Activated T-cell treated with anti-CD3 and anti-CD28 coated beads, Interleukin-2, amount 50 U/mL, for 24 hours (primary cell): ENCODE data around the gene APBA2.

Experiments used
- DNase-seq: peaks from one replicate; pipeline ENCODE4 v3.0.0-alpha.2; 2020
- H3K27ac Mint-ChIP-seq: 2 replicates; pipeline ENCODE4 v1.8.0; 2020; ENCODE audit warnings: mild to moderate bottlenecking, mixed read lengths
- H3K27me3 Mint-ChIP-seq: 2 replicates; pipeline ENCODE4 v1.8.0; 2020; ENCODE audit warnings: mixed read lengths
- H3K36me3 Mint-ChIP-seq: 2 replicates; pipeline ENCODE4 v1.8.0; 2020; ENCODE audit warnings: low read depth, mixed read lengths
- H3K4me1 Mint-ChIP-seq: 2 replicates; pipeline ENCODE4 v1.8.0; 2020; ENCODE audit warnings: low read depth, mixed read lengths
- H3K4me3 Mint-ChIP-seq: 2 replicates; pipeline ENCODE4 v1.8.0; 2020; ENCODE audit warnings: mild to moderate bottlenecking, moderate library complexity, mixed read lengths
- H3K9me3 Mint-ChIP-seq: 2 replicates; pipeline ENCODE4 v1.8.0; 2020; ENCODE audit warnings: mixed read lengths

The APBA2 gene

GRCh38 chr15:29074045-29074444 is 188.3 kb downstream of the APBA2 start:
- Mint-ChIP-seq H3K27ac (no peak overlapping the region), H3K27me3 (no peaks in the 10 kb centered on the region), H3K9me3 (peaks cover 2% of the 10 kb centered on the region), H3K36me3 (peaks cover 30% of the 10 kb centered on the region), H3K4me1 (no peaks in the 10 kb centered on the region), H3K4me3 (no peak overlapping the region)
- no peak for DNase-seq

- Mint-ChIP-seq H3K36me3 (peaks cover 24% of the 10 kb centered on the region), H3K27me3 (no peaks in the 10 kb centered on the region), H3K4me3 (no peak overlapping the region), H3K9me3 (no peaks in the 10 kb centered on the region), H3K27ac (no peak overlapping the region), H3K4me1 (no peaks in the 10 kb centered on the region)
- DNase-seq: no peak
These were observed 192.8 kb downstream of the APBA2 start for GRCh38 chr15:29078541-29078940.

- Mint-ChIP-seq H3K27me3 (no peaks in the 10 kb centered on the region), H3K27ac (no peak overlapping the region), H3K4me1 (no peaks in the 10 kb centered on the region), H3K36me3 (peaks cover 24% of the 10 kb centered on the region), H3K9me3 (no peaks in the 10 kb centered on the region), H3K4me3 (no peak overlapping the region)
- no peak for DNase-seq
These were observed 193.7 kb downstream of the APBA2 start for GRCh38 chr15:29079479-29079878.

GRCh38 chr15:29081781-29082180 is 196.0 kb downstream of the APBA2 start:
- peak; percentile 18 for DNase-seq
- H3K9me3 Mint-ChIP-seq: peaks cover 2% of the 10 kb centered on the region
- no peak overlapping the region for H3K4me3 Mint-ChIP-seq
- H3K27ac Mint-ChIP-seq: no peak overlapping the region
- no peaks in the 10 kb centered on the region for H3K27me3 Mint-ChIP-seq
- H3K36me3 Mint-ChIP-seq: peaks cover 23% of the 10 kb centered on the region
- peaks cover 4% of the 10 kb centered on the region for H3K4me1 Mint-ChIP-seq

- no peak for DNase-seq
- Mint-ChIP-seq H3K27ac (no peak overlapping the region), H3K9me3 (peaks cover 2% of the 10 kb centered on the region), H3K4me3 (no peak overlapping the region), H3K36me3 (peaks cover 19% of the 10 kb centered on the region), H3K4me1 (peaks cover 14% of the 10 kb centered on the region), H3K27me3 (no peaks in the 10 kb centered on the region)
These were observed 197.4 kb downstream of the APBA2 start for GRCh38 chr15:29083161-29083560.

- H3K4me1 Mint-ChIP-seq: peaks cover 21% of the 10 kb centered on the region
- DNase-seq: no peak
- H3K27me3 Mint-ChIP-seq: no peaks in the 10 kb centered on the region
- peaks cover 2% of the 10 kb centered on the region for H3K9me3 Mint-ChIP-seq
- H3K4me3 Mint-ChIP-seq: no peak overlapping the region
- peaks cover 16% of the 10 kb centered on the region for H3K36me3 Mint-ChIP-seq
- no peak overlapping the region for H3K27ac Mint-ChIP-seq
These were observed 198.1 kb downstream of the APBA2 start for GRCh38 chr15:29083858-29084257.

- Mint-ChIP-seq H3K4me1 (peaks cover 36% of the 10 kb centered on the region), H3K27ac (no peak overlapping the region), H3K27me3 (no peaks in the 10 kb centered on the region), H3K9me3 (peaks cover 2% of the 10 kb centered on the region), H3K36me3 (peaks cover 12% of the 10 kb centered on the region), H3K4me3 (no peak overlapping the region)
- no peak for DNase-seq
These were observed 200.2 kb downstream of the APBA2 start for GRCh38 chr15:29086001-29086400.

- Mint-ChIP-seq H3K27ac (no peak overlapping the region), H3K4me3 (no peak overlapping the region)
These were observed 201.1 kb downstream of the APBA2 start for GRCh38 chr15:29086891-29087290.

GRCh38 chr15:29087521-29088285 is 201.9 kb downstream of the APBA2 start:
- Mint-ChIP-seq H3K36me3 (peaks cover 12% of the 10 kb centered on the region), H3K9me3 (peaks cover 2% of the 10 kb centered on the region), H3K27ac (no peak overlapping the region), H3K4me1 (peaks cover 36% of the 10 kb centered on the region), H3K27me3 (no peaks in the 10 kb centered on the region), H3K4me3 (no peak overlapping the region)
- DNase-seq: no peak

More at GRCh38 chr15:29086891-29087290, 201.1 kb downstream of the APBA2 start:
- H3K4me1 Mint-ChIP-seq: peaks cover 36% of the 10 kb centered on the region
- no peak for DNase-seq
- H3K9me3 Mint-ChIP-seq: peaks cover 2% of the 10 kb centered on the region
- peaks cover 12% of the 10 kb centered on the region for H3K36me3 Mint-ChIP-seq
- H3K27me3 Mint-ChIP-seq: no peaks in the 10 kb centered on the region

GRCh38 chr15:29088666-29089065 is 202.9 kb downstream of the APBA2 start:
- peaks cover 18% of the 10 kb centered on the region for H3K36me3 Mint-ChIP-seq
- peaks cover 36% of the 10 kb centered on the region for H3K4me1 Mint-ChIP-seq
- H3K4me3 Mint-ChIP-seq: no peak overlapping the region
- peaks cover 2% of the 10 kb centered on the region for H3K9me3 Mint-ChIP-seq
- DNase-seq: no peak
- no peak overlapping the region for H3K27ac Mint-ChIP-seq
- H3K27me3 Mint-ChIP-seq: no peaks in the 10 kb centered on the region

- Mint-ChIP-seq H3K9me3 (no peaks in the 10 kb centered on the region), H3K36me3 (peaks cover 23% of the 10 kb centered on the region), H3K4me1 (peaks cover 36% of the 10 kb centered on the region), H3K27me3 (no peaks in the 10 kb centered on the region), H3K4me3 (peak overlapping the region; percentile 63), H3K27ac (peak overlapping the region; percentile 87)
- peak; percentile 48 for DNase-seq
These were observed 204.2 kb downstream of the APBA2 start for GRCh38 chr15:29089731-29090616.

- Mint-ChIP-seq H3K27me3 (no peaks in the 10 kb centered on the region), H3K4me1 (peaks cover 36% of the 10 kb centered on the region), H3K36me3 (peaks cover 22% of the 10 kb centered on the region), H3K4me3 (no peak overlapping the region), H3K9me3 (no peaks in the 10 kb centered on the region), H3K27ac (no peak overlapping the region)
- peak; percentile 73 for DNase-seq
These were observed 205.1 kb downstream of the APBA2 start for GRCh38 chr15:29090617-29091466.

- peaks cover 31% of the 10 kb centered on the region for H3K4me1 Mint-ChIP-seq
- no peaks in the 10 kb centered on the region for H3K27me3 Mint-ChIP-seq
- no peaks in the 10 kb centered on the region for H3K9me3 Mint-ChIP-seq
- no peak overlapping the region for H3K27ac Mint-ChIP-seq
- DNase-seq: no peak
- H3K36me3 Mint-ChIP-seq: peaks cover 28% of the 10 kb centered on the region
- H3K4me3 Mint-ChIP-seq: no peak overlapping the region
These were observed 205.9 kb downstream of the APBA2 start for GRCh38 chr15:29091666-29092065.

- Mint-ChIP-seq H3K9me3 (no peaks in the 10 kb centered on the region), H3K4me1 (peaks cover 28% of the 10 kb centered on the region), H3K4me3 (no peak overlapping the region), H3K36me3 (peaks cover 31% of the 10 kb centered on the region), H3K27ac (no peak overlapping the region), H3K27me3 (no peaks in the 10 kb centered on the region)
- DNase-seq: no peak
These were observed 206.7 kb downstream of the APBA2 start for GRCh38 chr15:29092376-29093064.
